Measurements from ENCODE around the gene HMG20A. TPM values are rescaled to one million over a fixed set of nuclear protein-coding genes. Genes with fewer than 3 reads are reported as not detected.

Gene HMG20A
- total RNA-seq, 1 experiment from 2014 or later = 61.7 TPM

DNA sequence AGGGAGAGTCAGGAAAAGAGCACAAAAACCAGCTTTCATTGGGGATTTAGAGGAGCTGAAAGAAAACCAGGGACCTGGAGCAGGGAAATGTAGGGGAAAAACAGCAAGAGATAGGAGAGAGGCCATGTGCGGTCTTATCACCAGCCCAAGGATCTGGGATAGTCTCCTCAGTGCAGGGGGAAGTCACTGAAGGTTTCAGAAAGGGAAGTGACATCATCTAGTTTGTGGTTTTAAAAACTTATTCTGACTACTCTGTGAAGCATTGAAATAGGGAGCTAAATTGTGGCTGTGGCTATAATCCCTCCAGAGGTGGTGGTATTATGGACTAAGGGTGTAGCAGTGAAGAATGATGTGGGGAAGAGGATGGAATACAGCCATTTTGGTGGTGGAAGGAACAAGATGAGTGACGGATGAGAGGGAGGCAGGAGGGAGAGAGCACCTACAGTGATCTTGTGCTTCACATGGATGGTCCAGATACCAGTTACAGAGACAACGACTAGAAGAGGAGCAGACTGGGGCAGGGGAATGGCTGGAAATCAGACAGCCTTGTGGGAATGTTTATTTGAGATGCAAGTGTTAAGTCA lies 72.7 kb downstream of the HMG20A start:
- Mint-ChIP-seq H3K4me3 (ENCODE audit: low read depth, unreplicated experiment) (no peak overlapping the region), H3K27me3 (ENCODE audit: unreplicated experiment) (no peaks in the 10 kb centered on the region), H3K27ac (ENCODE audit: unreplicated experiment) (peak overlapping the region; percentile 7), H3K36me3 (ENCODE audit: insufficient read depth, unreplicated experiment) (no peaks in the 10 kb centered on the region), H3K9me3 (ENCODE audit: low read depth, unreplicated experiment) (no peaks in the 10 kb centered on the region), H3K4me1 (ENCODE audit: low read depth, unreplicated experiment) (peaks cover 21% of the 10 kb centered on the region)
- no TSS peak for BruUV-seq (replicated peaks)
- TF ChIP-seq, protein P1, sequence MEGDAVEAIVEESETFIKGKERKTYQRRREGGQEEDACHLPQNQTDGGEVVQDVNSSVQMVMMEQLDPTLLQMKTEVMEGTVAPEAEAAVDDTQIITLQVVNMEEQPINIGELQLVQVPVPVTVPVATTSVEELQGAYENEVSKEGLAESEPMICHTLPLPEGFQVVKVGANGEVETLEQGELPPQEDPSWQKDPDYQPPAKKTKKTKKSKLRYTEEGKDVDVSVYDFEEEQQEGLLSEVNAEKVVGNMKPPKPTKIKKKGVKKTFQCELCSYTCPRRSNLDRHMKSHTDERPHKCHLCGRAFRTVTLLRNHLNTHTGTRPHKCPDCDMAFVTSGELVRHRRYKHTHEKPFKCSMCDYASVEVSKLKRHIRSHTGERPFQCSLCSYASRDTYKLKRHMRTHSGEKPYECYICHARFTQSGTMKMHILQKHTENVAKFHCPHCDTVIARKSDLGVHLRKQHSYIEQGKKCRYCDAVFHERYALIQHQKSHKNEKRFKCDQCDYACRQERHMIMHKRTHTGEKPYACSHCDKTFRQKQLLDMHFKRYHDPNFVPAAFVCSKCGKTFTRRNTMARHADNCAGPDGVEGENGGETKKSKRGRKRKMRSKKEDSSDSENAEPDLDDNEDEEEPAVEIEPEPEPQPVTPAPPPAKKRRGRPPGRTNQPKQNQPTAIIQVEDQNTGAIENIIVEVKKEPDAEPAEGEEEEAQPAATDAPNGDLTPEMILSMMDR (IDR thresholded peaks at IDR 0.05; ENCODE audit: unreplicated experiment) = no peak
- CTCF ChIA-PET = interaction anchor here (0.7 kb wide), 1 partner anchor 1296 kb away, joined by 3 read pairs; no protein-coding TSS in a partner anchor
- intact Hi-C loops (cut with micrococcal nuclease; ENCODE audit: unreplicated experiment) = no loop called here
- DNase-seq = no peak

DNA sequence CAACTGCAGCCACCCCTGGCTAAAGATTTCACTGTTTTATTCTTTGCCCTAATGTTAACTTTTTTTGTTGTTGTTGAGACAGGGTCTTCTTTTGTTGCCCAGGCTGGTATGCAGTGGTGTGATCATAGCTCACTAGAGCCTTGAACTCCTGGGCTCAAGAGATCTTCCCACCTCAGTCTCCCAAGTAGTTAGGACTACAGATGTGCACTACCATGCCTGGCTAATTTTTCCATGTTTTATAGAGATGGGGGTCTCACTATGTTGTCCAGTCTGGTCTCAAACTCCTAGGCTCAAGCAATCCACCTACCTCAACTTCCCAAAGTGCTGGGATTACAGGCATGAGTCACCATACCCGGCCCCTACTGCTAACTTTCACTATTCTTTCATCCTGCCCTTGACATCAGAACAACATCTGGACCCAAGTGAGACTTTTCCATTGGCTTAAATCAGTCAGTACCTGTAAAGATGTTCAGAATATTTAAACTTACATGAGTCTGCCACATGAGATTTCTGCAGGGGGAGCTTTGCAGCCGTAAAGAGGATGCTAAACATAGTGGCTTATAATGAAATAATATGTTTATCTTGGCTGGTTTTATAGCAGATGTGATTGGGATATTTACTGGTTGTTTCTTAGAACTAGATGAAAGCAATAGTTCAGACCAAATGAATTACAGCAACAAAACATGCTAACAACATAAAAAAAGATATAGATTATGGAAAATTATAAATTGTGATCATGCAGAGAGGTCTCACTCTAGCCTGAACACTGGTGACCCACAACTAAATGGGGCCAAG lies 73.6 kb downstream of the HMG20A start:
- TF ChIP-seq, protein P1 (IDR thresholded peaks at IDR 0.05; ENCODE audit: unreplicated experiment) = no peak
- peaks cover 21% of the 10 kb centered on the region for H3K4me1 Mint-ChIP-seq (ENCODE audit: low read depth, unreplicated experiment)
- H3K9me3 Mint-ChIP-seq (ENCODE audit: low read depth, unreplicated experiment) = no peaks in the 10 kb centered on the region
- no peaks in the 10 kb centered on the region for H3K27me3 Mint-ChIP-seq (ENCODE audit: unreplicated experiment)
- CTCF ChIA-PET = interaction anchor here (0.7 to 1.8 kb wide), 2 partner anchors 308 to 1296 kb away, joined by 3 to 4 read pairs; no protein-coding TSS in a partner anchor
- no TSS peak for BruUV-seq (replicated peaks)
- no peaks in the 10 kb centered on the region for H3K36me3 Mint-ChIP-seq (ENCODE audit: insufficient read depth, unreplicated experiment)
- intact Hi-C loops (cut with micrococcal nuclease; ENCODE audit: unreplicated experiment) = no loop called here
- H3K27ac Mint-ChIP-seq (ENCODE audit: unreplicated experiment) = no peak overlapping the region
- H3K4me3 Mint-ChIP-seq (ENCODE audit: low read depth, unreplicated experiment) = no peak overlapping the region
- DNase-seq = no peak

DNA sequence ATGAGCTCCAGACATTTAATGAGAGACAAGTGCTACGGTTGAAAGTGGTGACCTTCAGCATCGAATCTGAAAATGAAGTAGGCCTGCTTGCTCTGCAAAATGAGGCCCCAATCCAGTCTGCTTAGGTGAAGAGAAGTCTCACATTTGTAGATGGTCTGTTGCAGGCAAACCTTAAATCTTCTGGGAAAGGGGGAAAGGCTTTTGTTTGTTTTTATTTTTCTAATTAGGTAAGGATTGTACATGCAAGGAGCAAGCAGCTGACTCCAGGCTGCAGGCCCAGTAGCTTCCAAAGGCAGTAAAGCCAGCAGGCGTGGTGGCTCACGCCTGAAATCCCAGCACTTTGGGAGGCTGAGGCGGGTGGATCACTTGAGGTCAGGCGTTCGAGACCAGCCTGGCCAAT lies 74.3 kb downstream of the HMG20A start:
- TF ChIP-seq, protein P1 (IDR thresholded peaks at IDR 0.05; ENCODE audit: unreplicated experiment) = no peak
- intact Hi-C loops (cut with micrococcal nuclease; ENCODE audit: unreplicated experiment) = no loop called here
- Mint-ChIP-seq H3K9me3 (ENCODE audit: low read depth, unreplicated experiment) (no peaks in the 10 kb centered on the region), H3K4me3 (ENCODE audit: low read depth, unreplicated experiment) (no peak overlapping the region), H3K27ac (ENCODE audit: unreplicated experiment) (no peak overlapping the region), H3K27me3 (ENCODE audit: unreplicated experiment) (no peaks in the 10 kb centered on the region), H3K4me1 (ENCODE audit: low read depth, unreplicated experiment) (peaks cover 21% of the 10 kb centered on the region), H3K36me3 (ENCODE audit: insufficient read depth, unreplicated experiment) (no peaks in the 10 kb centered on the region)
- CTCF ChIA-PET = interaction anchor here (1.8 kb wide), 1 partner anchor 309 kb away, joined by 4 read pairs; no protein-coding TSS in a partner anchor
- no TSS peak for BruUV-seq (replicated peaks)
- DNase-seq = no peak

DNA sequence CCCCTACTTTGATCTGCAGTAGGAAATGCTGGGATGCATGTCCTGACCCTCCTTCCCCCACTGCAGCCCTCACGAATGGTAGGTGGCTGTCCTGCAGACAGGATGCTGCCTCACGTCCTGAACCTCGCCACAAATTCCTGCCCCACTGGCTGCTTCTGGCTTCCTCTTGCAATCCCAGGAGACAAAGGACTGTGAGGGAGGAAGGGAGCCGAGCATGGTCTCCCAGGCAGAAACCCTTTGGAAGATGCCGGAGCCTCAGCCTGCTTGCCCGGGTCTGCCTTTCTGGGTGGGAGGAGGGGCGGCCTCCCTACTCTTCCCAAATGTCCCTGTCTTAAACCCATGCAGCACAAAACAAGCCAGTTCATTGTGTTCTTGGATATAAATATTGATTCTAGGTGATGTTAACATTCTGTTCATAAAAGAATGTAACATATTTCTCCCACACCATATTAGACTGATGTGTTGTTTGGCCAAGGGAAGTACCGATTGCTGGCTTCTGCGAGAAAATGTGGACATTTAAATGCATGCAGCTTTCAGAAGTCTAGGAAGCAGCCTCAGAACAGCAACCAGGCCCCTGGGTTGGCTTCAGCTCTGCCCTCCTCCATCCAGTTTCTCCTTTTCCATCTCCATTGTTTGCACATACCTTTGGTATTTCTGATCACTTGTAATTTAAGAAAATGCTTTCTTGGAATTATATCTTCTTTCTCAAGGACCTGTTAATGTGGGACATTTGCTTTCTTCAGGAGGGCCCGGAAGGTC lies 75.3 kb downstream of the HMG20A start:
- no peaks in the 10 kb centered on the region for H3K9me3 Mint-ChIP-seq (ENCODE audit: low read depth, unreplicated experiment)
- DNase-seq = no peak
- TF ChIP-seq, protein P1 (IDR thresholded peaks at IDR 0.05; ENCODE audit: unreplicated experiment) = no peak
- intact Hi-C loops (cut with micrococcal nuclease; ENCODE audit: unreplicated experiment) = loop anchor here (2.0 kb wide), 2 partner anchors 75 to 377 kb away; partner anchors contain the start of genes HMG20A and PEAK1
- no peaks in the 10 kb centered on the region for H3K36me3 Mint-ChIP-seq (ENCODE audit: insufficient read depth, unreplicated experiment)
- BruUV-seq (replicated peaks) = no TSS peak
- H3K27me3 Mint-ChIP-seq (ENCODE audit: unreplicated experiment) = no peaks in the 10 kb centered on the region
- no peak overlapping the region for H3K27ac Mint-ChIP-seq (ENCODE audit: unreplicated experiment)
- no peak overlapping the region for H3K4me3 Mint-ChIP-seq (ENCODE audit: low read depth, unreplicated experiment)
- peaks cover 29% of the 10 kb centered on the region for H3K4me1 Mint-ChIP-seq (ENCODE audit: low read depth, unreplicated experiment)
- CTCF ChIA-PET = interaction anchor here (0.9 to 2.3 kb wide), 8 partner anchors 10 to 377 kb away, joined by 3 to 38 read pairs (median 8); no protein-coding TSS in a partner anchor
